ENCODE results near the gene ANKS6. TPM values are rescaled to one million over a fixed set of nuclear protein-coding genes. Genes with fewer than 3 reads are reported as not detected.

Gene ANKS6
- total and polyA plus RNA-seq, 10 of the 15 experiments (the other 5 are each of a cell fraction or from before 2014, with no cell fraction given), result 2.0 to 16.2 (median 6.1) TPM

- intact Hi-C loops (cut with micrococcal nuclease; ENCODE audit: unreplicated experiment) (no loop called here), in situ Hi-C loops (cut with MboI) (no loop called here)
- H3K4me1 ChIP-seq (ENCODE audit: control insufficient read depth, insufficient read depth, low read length), result no peaks in the 10 kb centered on the region
- no peak overlapping the region for H3K4me2 ChIP-seq (ENCODE audit: control insufficient read depth, insufficient read depth)
- no peak overlapping the region for H3K27ac ChIP-seq (ENCODE audit: control insufficient read depth, insufficient read depth)
- no peaks in the 10 kb centered on the region for H3K36me3 ChIP-seq (ENCODE audit: control insufficient read depth in 2 of 2, insufficient read depth in 2 of 2, low read length in 1 of 2)
- CTCF ChIA-PET, result interaction anchor here (1.2 to 2.3 kb wide), 3 partner anchors 9 to 27 kb away, joined by 3 to 8 read pairs (median 5); no protein-coding TSS in a partner anchor
- TF ChIP-seq TCF7 (IDR thresholded peaks at IDR 0.05; ENCODE audit: borderline replicate concordance), result no peak
- no peak for TF ChIP-seq TARDBP (IDR thresholded peaks at IDR 0.05; ENCODE audit: borderline replicate concordance)
- no peak for TF ChIP-seq TBL1XR1 (IDR thresholded peaks at IDR 0.05; ENCODE audit: low read depth, low read length)
- TF ChIP-seq GATAD2B (conservative IDR thresholded peaks at IDR 0.05; ENCODE audit: low read depth), result no peak
- no peak for TF ChIP-seq PRDM15 (CRISPR knock-in tag; IDR thresholded peaks at IDR 0.05)
- no peak for TF ChIP-seq SMARCA5 (IDR thresholded peaks at IDR 0.05)
- TF ChIP-seq RELA (IDR thresholded peaks at IDR 0.05; ENCODE audit: borderline replicate concordance, partially characterized antibody), result no peak
- no peak for TF ChIP-seq POU2F2 (IDR thresholded peaks at IDR 0.05; ENCODE audit: borderline replicate concordance, low read depth, low read length)
- TF ChIP-seq MLLT1 (IDR thresholded peaks at IDR 0.05), result no peak
- TF ChIP-seq SMAD1 (IDR thresholded peaks at IDR 0.05; ENCODE audit: low read depth, partially characterized antibody), result no peak
- TF ChIP-seq HDAC2 (IDR thresholded peaks at IDR 0.05), result no peak
- TF ChIP-seq EGR1 (IDR thresholded peaks at IDR 0.05; ENCODE audit: borderline replicate concordance in 1 of 2, low read depth in 2 of 2, low read length in 2 of 2), result no peak
- TF ChIP-seq MTA3 (IDR thresholded peaks at IDR 0.05; ENCODE audit: borderline replicate concordance, low read length), result no peak
- no peak for TF ChIP-seq CBX5 (IDR thresholded peaks at IDR 0.05; ENCODE audit: low read depth)
- TF ChIP-seq ZNF274 (IDR thresholded peaks at IDR 0.05; ENCODE audit: insufficient read depth, insufficient read length), result no peak
- no peak for TF ChIP-seq RUNX3 (IDR thresholded peaks at IDR 0.05; ENCODE audit: low read length)
- TF ChIP-seq CBFB (IDR thresholded peaks at IDR 0.05; ENCODE audit: low read depth), result no peak
- no peak for TF ChIP-seq SRF (IDR thresholded peaks at IDR 0.05; ENCODE audit: low read depth in 2 of 2, low read length in 2 of 2)
- TF ChIP-seq MEF2A (IDR thresholded peaks at IDR 0.05; ENCODE audit: insufficient read depth, low read depth, low read length), result no peak
- H4K20me1 ChIP-seq (ENCODE audit: control insufficient read depth, insufficient read depth), result no peaks in the 10 kb centered on the region
- no peak for FAIRE-seq
- WGBS (ENCODE audit: insufficient coverage, insufficient replicate concordance, low lambda C conversion rate, missing lambda C conversion rate), result 95% methylated on average over 1 of the region's 1 CpG
- RAD21 ChIA-PET (ENCODE audit: unreplicated experiment), result no interaction called here
- no peaks in the 10 kb centered on the region; a peak in 3 of 4 replicates for H3K27me3 ChIP-seq (replicated peaks in 1 of 2; ENCODE audit: control insufficient read depth in 2 of 2, insufficient read depth in 2 of 2, low read length in 1 of 2)
- H3K79me2 ChIP-seq (ENCODE audit: control insufficient read depth, insufficient read depth, low read length), result no peaks in the 10 kb centered on the region
- POLR2A ChIA-PET, result no interaction called here
- SMC1A ChIA-PET (ENCODE audit: uncharacterized antibody, unreplicated experiment), result interaction anchor here (1.0 kb wide), 1 partner anchor 32 kb away, joined by 3 read pairs; no protein-coding TSS in a partner anchor
- no peak overlapping the region for H3K9ac ChIP-seq (ENCODE audit: control insufficient read depth, insufficient read depth, low read length)
- BruUV-seq (replicated peaks), result no TSS peak
- DNase-seq (ENCODE audit: low read depth, low spot score), result no peak
- ATAC-seq, result no peak
- H3K4me3 ChIP-seq, result no peak overlapping the region
- H2AFZ ChIP-seq (ENCODE audit: control insufficient read depth, low read depth, low read length), result no peak overlapping the region
- H3K9me3 ChIP-seq (replicated peaks; ENCODE audit: control insufficient read depth, insufficient read depth, low read length), result peaks cover 2% of the 10 kb centered on the region; the same call in 2 of the 3 replicates
Observed at GRCh38 chr9:98801561-98801960, 5.2 kb upstream of the ANKS6 start.
